Activated naive CD4-positive, alpha-beta T cell treated with anti-CD3 and anti-CD28 coated beads, Interleukin-2, amount 10 ng/mL, durations not matched to agents 7 days and 5 days (primary cell): Measurements from ENCODE around the gene CRLF2.

Experiments
- CTCF ChIA-PET: fragments of 350-600 bp; sonication (Branson Sonifier 250); formaldehyde crosslinking; loops from one replicate; lab custom pipeline; 2021; ENCODE audit warnings: antibody characterized with exemption; lab: Charles Lee
- DNase-seq: peaks from one replicate; pipeline ENCODE4 v3.0.0-alpha.2; 2020
- H3K27ac Mint-ChIP-seq: one replicate; pipeline ENCODE4 v1.8.0; 2021; ENCODE audit warnings: mild to moderate bottlenecking, moderate library complexity, mixed read lengths
- H3K27me3 Mint-ChIP-seq: one replicate; pipeline ENCODE4 v1.8.0; 2021; ENCODE audit warnings: mild to moderate bottlenecking, mixed read lengths
- H3K36me3 Mint-ChIP-seq: one replicate; pipeline ENCODE4 v1.8.0; 2021; ENCODE audit warnings: mixed read lengths
- H3K4me1 Mint-ChIP-seq: one replicate; pipeline ENCODE4 v1.8.0; 2021; ENCODE audit warnings: mixed read lengths
- H3K4me3 Mint-ChIP-seq: one replicate; pipeline ENCODE4 v1.8.0; 2021; ENCODE audit warnings: mild to moderate bottlenecking, moderate library complexity, mixed read lengths
- H3K9me3 Mint-ChIP-seq: one replicate; pipeline ENCODE4 v1.8.0; 2021; ENCODE audit warnings: mixed read lengths

Gene CRLF2

GRCh38 chrX:1144293-1144692 is 68.2 kb downstream of the CRLF2 start:
- no peaks in the 10 kb centered on the region for H3K9me3 Mint-ChIP-seq
- H3K27ac Mint-ChIP-seq: no peak overlapping the region
- DNase-seq: no peak
- no peak overlapping the region for H3K4me3 Mint-ChIP-seq
- no peaks in the 10 kb centered on the region for H3K27me3 Mint-ChIP-seq
- H3K36me3 Mint-ChIP-seq: no peaks in the 10 kb centered on the region
- H3K4me1 Mint-ChIP-seq: no peaks in the 10 kb centered on the region
- CTCF ChIA-PET: no interaction called here
